Measurements from ENCODE around the gene PRKCB. TPM values are rescaled to one million over a fixed set of nuclear protein-coding genes. Genes with fewer than 3 reads are reported as not detected.
A peak's percentile ranks its signal among the peaks of the same experiment; 100 is the strongest.

Gene PRKCB
- total and polyA plus RNA-seq, 2 of the 8 experiments (the other 6 are each of a cell fraction or from before 2014, with no cell fraction given), result 7.1 to 12.1 TPM

DNA sequence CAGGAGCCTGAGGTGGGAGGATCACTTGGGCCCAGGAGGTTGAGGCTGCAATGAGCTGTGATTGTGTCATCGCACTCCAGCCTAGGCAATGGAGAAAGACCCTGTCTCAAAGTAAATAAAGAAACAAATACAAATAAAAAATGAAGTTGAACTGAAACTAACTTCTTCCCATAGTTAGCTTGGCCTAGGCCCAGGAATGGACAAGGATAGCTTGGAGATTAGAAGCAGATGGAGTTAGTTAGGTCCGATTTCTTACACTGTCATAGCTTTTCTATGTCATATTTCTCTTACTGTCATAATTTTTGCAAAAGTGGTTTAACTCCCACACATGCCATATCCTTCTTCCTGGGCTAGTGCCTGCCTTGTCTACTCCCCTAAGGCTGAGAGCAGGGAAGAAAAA is 265.6 kb downstream of the PRKCB start:
- Histone ChIP-seq H3K14ac (ENCODE audit: insufficient read length) (no peak overlapping the region), H3K4me3 (ENCODE audit: extremely low read depth in 1 of 4, insufficient read depth in 2 of 4, low read depth in 3 of 4, low read length in 4 of 4) (no peak overlapping the region), H3K23ac (ENCODE audit: insufficient read length) (no peak overlapping the region), H2AK5ac (ENCODE audit: low read depth, low read length) (peak overlapping the region; percentile 46; the same call in 1 of the 2 replicates), H4K5ac (ENCODE audit: insufficient read length, low read depth, low read length) (no peak overlapping the region), H2BK120ac (replicated peaks; ENCODE audit: low read depth, low read length) (peak overlapping the region; percentile 11), H3K56ac (replicated peaks; ENCODE audit: insufficient read length, low read depth, low read length) (no peak overlapping the region), H3K9me3 (ENCODE audit: insufficient read depth in 2 of 2, low read depth in 1 of 2, low read length in 1 of 2) (no peaks in the 10 kb centered on the region), H2BK5ac (ENCODE audit: low read depth, low read length) (peak overlapping the region; percentile 27; the same call in 1 of the 2 replicates), H2BK15ac (ENCODE audit: low read length) (no peak overlapping the region), H3K79me1 (ENCODE audit: low read depth, low read length) (no peaks in the 10 kb centered on the region), H2BK12ac (ENCODE audit: low read depth, low read length) (peak overlapping the region; percentile 13; the same call in 1 of the 2 replicates), H4K91ac (replicated peaks; ENCODE audit: insufficient read length, low read length) (no peak overlapping the region), H3K18ac (ENCODE audit: extremely low read depth, low read length) (no peak overlapping the region), H4K8ac (ENCODE audit: extremely low read depth, insufficient read depth, low read length) (no peak overlapping the region), H3K27me3 (replicated peaks in 1 of 4; ENCODE audit: control insufficient read depth in 3 of 4, extremely low read depth in 1 of 4, insufficient read depth in 3 of 4, low read length in 3 of 4) (no peaks in the 10 kb centered on the region; a peak in 1 of 7 replicates), H3K4me2 (ENCODE audit: insufficient read depth in 1 of 2, low read depth in 2 of 2, low read length in 2 of 2) (no peak overlapping the region), H3K4me1 (replicated peaks in 1 of 4; ENCODE audit: control insufficient read depth in 3 of 4, insufficient read depth in 4 of 4, low read length in 3 of 4) (peaks cover 3 to 17% (median 5%) of the 10 kb centered on the region in 4 experiments; a peak in 6 of 7 replicates), H4K20me1 (replicated peaks in 1 of 2; ENCODE audit: control insufficient read depth in 1 of 2, insufficient read depth in 2 of 2, low read length in 2 of 2) (no peaks in the 10 kb centered on the region), H3K4ac (replicated peaks; ENCODE audit: insufficient read length, low read depth, low read length) (no peak overlapping the region), H3K36me3 (ENCODE audit: control insufficient read depth in 2 of 4, insufficient read depth in 4 of 4, low read length in 3 of 4) (no peaks in the 10 kb centered on the region), H3K27ac (ENCODE audit: low read depth, low read length) (no peak overlapping the region), H2BK20ac (ENCODE audit: low read length) (peak overlapping the region; percentile 17; the same call in 1 of the 2 replicates), H3K9ac (replicated peaks in 1 of 4; ENCODE audit: extremely low read depth in 1 of 4, low read depth in 3 of 4, low read length in 3 of 4) (no peak overlapping the region), H3K79me2 (ENCODE audit: control insufficient read depth in 1 of 2, insufficient read depth in 2 of 2, low read length in 2 of 2) (no peaks in the 10 kb centered on the region), H2AFZ (ENCODE audit: low read length) (no peak overlapping the region), H3K23me2 (ENCODE audit: low read depth, low read length) (0 out of 2 replicates have a peak, but pooled peaks cover 3% of the 10 kb centered on the region)
- DNase-seq (ENCODE audit: low read depth in 1 of 2, low spot score in 2 of 2) (no peak), FAIRE-seq (no peak)
- CTCF ChIA-PET (ENCODE audit: partially characterized antibody), result interaction anchor here (1.2 to 2.5 kb wide), 4 partner anchors 13 to 217 kb away, joined by 4 to 14 read pairs (median 5); no protein-coding TSS in a partner anchor
- WGBS, 2 experiments (ENCODE audit: extremely low coverage in 1 of 2, insufficient coverage in 1 of 2, insufficient read length in 1 of 2, insufficient replicate concordance in 2 of 2, low coverage in 1 of 2, low lambda C conversion rate in 2 of 2, missing lambda C conversion rate in 1 of 2), result 92% methylated on average over 2 of the region's 2 CpGs; no CpG with 5 or more reads in 1 of the 2 experiments
- POLR2A ChIA-PET (ENCODE audit: partially characterized antibody), result no interaction called here
- no peak for TF ChIP-seq CHD1 (IDR thresholded peaks at IDR 0.05; ENCODE audit: low read depth, low read length)
- no peak for TF ChIP-seq EP300 (IDR thresholded peaks at IDR 0.05; ENCODE audit: borderline replicate concordance in 1 of 2, low read depth in 2 of 2, low read length in 2 of 2)
- TF ChIP-seq CEBPB (IDR thresholded peaks at IDR 0.05; ENCODE audit: low read depth, low read length), result no peak
- TF ChIP-seq KDM4A (IDR thresholded peaks at IDR 0.05; ENCODE audit: low read depth, low read length, severe bottlenecking), result no peak
- no peak for TF ChIP-seq TAF1 (IDR thresholded peaks at IDR 0.05; ENCODE audit: low read depth, low read length)
- TF ChIP-seq RFX5 (IDR thresholded peaks at IDR 0.05; ENCODE audit: borderline replicate concordance, low read depth, low read length), result no peak
- no peak for TF ChIP-seq CBX8 (IDR thresholded peaks at IDR 0.05; ENCODE audit: borderline replicate concordance, low read depth, low read length)
- TF ChIP-seq ASH2L (IDR thresholded peaks at IDR 0.05; ENCODE audit: low read length), result no peak
- no peak for TF ChIP-seq POU5F1 (IDR thresholded peaks at IDR 0.05; ENCODE audit: low read depth, low read length)
- no peak for TF ChIP-seq PHF8 (conservative IDR thresholded peaks at IDR 0.05; ENCODE audit: low read depth, low read length)
- no peak for TF ChIP-seq SP4 (IDR thresholded peaks at IDR 0.05; ENCODE audit: low read length)
- TF ChIP-seq BACH1 (IDR thresholded peaks at IDR 0.05; ENCODE audit: low read length), result no peak
- no peak for TF ChIP-seq SP1 (IDR thresholded peaks at IDR 0.05; ENCODE audit: low read depth, low read length)
- no peak for TF ChIP-seq GTF2F1 (IDR thresholded peaks at IDR 0.05; ENCODE audit: borderline replicate concordance, low read depth, low read length)
- no peak for TF ChIP-seq TBP (IDR thresholded peaks at IDR 0.05; ENCODE audit: low read depth, low read length)
